Adipocyte (in vitro differentiated cells): Measurements from ENCODE around the gene CFAP97.

Source experiments
- DNase-seq: peaks from one replicate; pipeline ENCODE4 v3.0.0-alpha.2; 2015; ENCODE audit warnings: low read depth
- H3K27me3 ChIP-seq: replicated peaks from 2 replicates; pipeline ENCODE4 v1.7.0; 2013; ENCODE audit warnings: mild to moderate bottlenecking, low read length, moderate library complexity; ENCODE audit not compliant: control insufficient read depth, insufficient read depth
- H3K36me3 ChIP-seq: 2 replicates; pipeline ENCODE4 v1.7.0; 2013; ENCODE audit warnings: low read length, mild to moderate bottlenecking, moderate library complexity; ENCODE audit not compliant: control insufficient read depth, insufficient read depth, severe bottlenecking
- H3K4me1 ChIP-seq: 2 replicates; pipeline ENCODE4 v1.7.0; 2013; ENCODE audit warnings: mild to moderate bottlenecking, low read length, moderate library complexity; ENCODE audit not compliant: control insufficient read depth, insufficient read depth
- H3K4me3 ChIP-seq: 2 replicates; pipeline ENCODE4 v1.7.0; 2013; ENCODE audit warnings: mild to moderate bottlenecking, low read length, moderate library complexity
- H3K9ac ChIP-seq: 2 replicates; pipeline ENCODE4 v1.7.0; 2013; ENCODE audit warnings: mild to moderate bottlenecking, low read length, moderate library complexity
- H3K9me3 ChIP-seq: 2 replicates; pipeline ENCODE4 v1.7.0; 2013; ENCODE audit warnings: mild to moderate bottlenecking, low read length, moderate library complexity; ENCODE audit not compliant: control insufficient read depth

The CFAP97 gene

GRCh38 chr4:185237175-185237574, 33.4 kb upstream of the CFAP97 start:
- Histone ChIP-seq H3K9ac (no peak overlapping the region), H3K9me3 (no peaks in the 10 kb centered on the region), H3K4me1 (peaks cover 29% of the 10 kb centered on the region), H3K4me3 (no peak overlapping the region), H3K36me3 (no peaks in the 10 kb centered on the region), H3K27me3 (no peaks in the 10 kb centered on the region)
- no peak for DNase-seq

- Histone ChIP-seq H3K27me3 (no peaks in the 10 kb centered on the region), H3K9me3 (no peaks in the 10 kb centered on the region), H3K9ac (no peak overlapping the region), H3K4me3 (no peak overlapping the region), H3K4me1 (peaks cover 29% of the 10 kb centered on the region), H3K36me3 (no peaks in the 10 kb centered on the region)
- DNase-seq: no peak
These were observed 32.2 kb upstream of the CFAP97 start for GRCh38 chr4:185235843-185236503.

- H3K27me3 ChIP-seq: no peaks in the 10 kb centered on the region
- no peaks in the 10 kb centered on the region for H3K9me3 ChIP-seq
- no peak overlapping the region for H3K9ac ChIP-seq
- H3K36me3 ChIP-seq: no peaks in the 10 kb centered on the region
- no peak for DNase-seq
- H3K4me1 ChIP-seq: peaks cover 29% of the 10 kb centered on the region
- H3K4me3 ChIP-seq: no peak overlapping the region
These were observed 31.5 kb upstream of the CFAP97 start for GRCh38 chr4:185235119-185235842.

- Histone ChIP-seq H3K4me1 (peaks cover 17% of the 10 kb centered on the region), H3K9ac (no peak overlapping the region), H3K36me3 (no peaks in the 10 kb centered on the region), H3K27me3 (no peaks in the 10 kb centered on the region), H3K9me3 (no peaks in the 10 kb centered on the region), H3K4me3 (no peak overlapping the region)
- DNase-seq: no peak
These were observed 28.6 kb upstream of the CFAP97 start for GRCh38 chr4:185232370-185232769.

GRCh38 chr4:185229021-185229818, 25.4 kb upstream of the CFAP97 start:
- no peak for DNase-seq
- Histone ChIP-seq H3K9me3 (no peaks in the 10 kb centered on the region), H3K9ac (no peak overlapping the region), H3K36me3 (no peaks in the 10 kb centered on the region), H3K27me3 (no peaks in the 10 kb centered on the region), H3K4me1 (peaks cover 6% of the 10 kb centered on the region), H3K4me3 (no peak overlapping the region)

- DNase-seq: no peak
- Histone ChIP-seq H3K36me3 (no peaks in the 10 kb centered on the region), H3K4me3 (no peak overlapping the region), H3K4me1 (peaks cover 15% of the 10 kb centered on the region), H3K9me3 (no peaks in the 10 kb centered on the region), H3K27me3 (no peaks in the 10 kb centered on the region), H3K9ac (no peak overlapping the region)
These were observed 24.0 kb upstream of the CFAP97 start for GRCh38 chr4:185227713-185228278.

GRCh38 chr4:185227131-185227551, 23.3 kb upstream of the CFAP97 start:
- no peaks in the 10 kb centered on the region for H3K36me3 ChIP-seq
- DNase-seq: no peak
- no peaks in the 10 kb centered on the region for H3K9me3 ChIP-seq
- no peaks in the 10 kb centered on the region for H3K27me3 ChIP-seq
- no peak overlapping the region for H3K4me3 ChIP-seq
- H3K4me1 ChIP-seq: peaks cover 16% of the 10 kb centered on the region
- no peak overlapping the region for H3K9ac ChIP-seq

- H3K36me3 ChIP-seq: no peaks in the 10 kb centered on the region
- no peak overlapping the region for H3K9ac ChIP-seq
- H3K27me3 ChIP-seq: no peaks in the 10 kb centered on the region
- H3K9me3 ChIP-seq: no peaks in the 10 kb centered on the region
- no peak for DNase-seq
- peaks cover 27% of the 10 kb centered on the region for H3K4me1 ChIP-seq
- H3K4me3 ChIP-seq: no peak overlapping the region
These were observed 22.1 kb upstream of the CFAP97 start for GRCh38 chr4:185225940-185226339.

GRCh38 chr4:185224597-185224996, 20.8 kb upstream of the CFAP97 start:
- Histone ChIP-seq H3K4me1 (peaks cover 32% of the 10 kb centered on the region), H3K36me3 (no peaks in the 10 kb centered on the region), H3K9ac (no peak overlapping the region), H3K27me3 (no peaks in the 10 kb centered on the region), H3K4me3 (no peak overlapping the region), H3K9me3 (no peaks in the 10 kb centered on the region)
- no peak for DNase-seq

GRCh38 chr4:185222598-185222997, 18.8 kb upstream of the CFAP97 start:
- no peaks in the 10 kb centered on the region for H3K27me3 ChIP-seq
- no peaks in the 10 kb centered on the region for H3K9me3 ChIP-seq
- H3K4me3 ChIP-seq: peak overlapping the region; percentile 58
- peak overlapping the region; percentile 14 for H3K9ac ChIP-seq
- peak; percentile 50 for DNase-seq
- peaks cover 41% of the 10 kb centered on the region for H3K4me1 ChIP-seq
- H3K36me3 ChIP-seq: no peaks in the 10 kb centered on the region

GRCh38 chr4:185221912-185222311, 18.1 kb upstream of the CFAP97 start:
- peaks cover 48% of the 10 kb centered on the region for H3K4me1 ChIP-seq
- DNase-seq: no peak
- peak overlapping the region; percentile 58 for H3K4me3 ChIP-seq

More at GRCh38 chr4:185221912-185222311, 18.1 kb upstream of the CFAP97 start:
- Histone ChIP-seq H3K36me3 (no peaks in the 10 kb centered on the region), H3K9ac (no peak overlapping the region), H3K9me3 (no peaks in the 10 kb centered on the region), H3K27me3 (no peaks in the 10 kb centered on the region)
